ENCODE measurements around the gene COLEC12.

COLEC12 gene

DNA sequence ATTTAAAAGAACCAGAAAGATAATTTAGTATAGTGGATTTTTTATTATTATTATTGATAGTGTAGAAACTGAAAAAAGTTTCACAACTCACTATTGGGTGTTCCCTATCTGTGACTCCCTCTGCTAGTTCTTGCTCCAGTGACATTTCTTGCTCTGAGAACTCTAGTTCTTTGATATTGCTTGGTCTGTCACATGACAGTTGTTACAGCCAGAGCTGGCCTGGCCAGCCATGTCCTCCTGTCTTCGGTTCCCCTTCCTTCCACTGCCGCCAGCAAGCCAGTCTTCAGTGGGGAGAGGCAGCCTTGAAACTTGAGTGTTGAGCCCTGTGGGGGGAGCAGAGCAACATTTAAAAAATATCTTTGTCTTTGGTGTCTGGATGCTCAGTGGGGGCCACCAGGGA lies 225.0 kb downstream of the COLEC12 start:
- no peak overlapping the region for H3K4me3 ChIP-seq
- TF ChIP-seq, protein P1, sequence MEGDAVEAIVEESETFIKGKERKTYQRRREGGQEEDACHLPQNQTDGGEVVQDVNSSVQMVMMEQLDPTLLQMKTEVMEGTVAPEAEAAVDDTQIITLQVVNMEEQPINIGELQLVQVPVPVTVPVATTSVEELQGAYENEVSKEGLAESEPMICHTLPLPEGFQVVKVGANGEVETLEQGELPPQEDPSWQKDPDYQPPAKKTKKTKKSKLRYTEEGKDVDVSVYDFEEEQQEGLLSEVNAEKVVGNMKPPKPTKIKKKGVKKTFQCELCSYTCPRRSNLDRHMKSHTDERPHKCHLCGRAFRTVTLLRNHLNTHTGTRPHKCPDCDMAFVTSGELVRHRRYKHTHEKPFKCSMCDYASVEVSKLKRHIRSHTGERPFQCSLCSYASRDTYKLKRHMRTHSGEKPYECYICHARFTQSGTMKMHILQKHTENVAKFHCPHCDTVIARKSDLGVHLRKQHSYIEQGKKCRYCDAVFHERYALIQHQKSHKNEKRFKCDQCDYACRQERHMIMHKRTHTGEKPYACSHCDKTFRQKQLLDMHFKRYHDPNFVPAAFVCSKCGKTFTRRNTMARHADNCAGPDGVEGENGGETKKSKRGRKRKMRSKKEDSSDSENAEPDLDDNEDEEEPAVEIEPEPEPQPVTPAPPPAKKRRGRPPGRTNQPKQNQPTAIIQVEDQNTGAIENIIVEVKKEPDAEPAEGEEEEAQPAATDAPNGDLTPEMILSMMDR (IDR thresholded peaks at IDR 0.05) = no peak
- no peak overlapping the region for H3K27ac ChIP-seq
- no peak for DNase-seq (ENCODE audit: low spot score)

DNA sequence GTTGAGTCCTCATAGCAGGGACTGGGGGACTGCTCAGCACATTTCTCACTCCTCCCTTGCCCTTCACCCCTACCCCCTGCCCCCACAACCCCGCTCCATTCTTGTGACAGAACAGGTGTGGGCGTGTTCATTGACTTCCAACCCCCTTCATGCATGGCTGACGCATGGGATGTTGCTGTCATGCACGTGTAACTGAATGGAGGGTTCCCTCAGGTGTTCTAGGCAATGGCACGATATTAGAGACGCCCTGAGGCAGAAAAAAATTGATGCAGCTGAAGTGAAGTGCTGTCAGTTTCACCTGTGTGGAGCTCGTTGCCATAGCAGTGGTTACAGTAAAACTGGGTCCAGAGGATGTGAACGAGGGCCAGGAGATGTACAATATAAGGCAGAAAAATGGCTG lies 226.2 kb downstream of the COLEC12 start:
- DNase-seq (ENCODE audit: low spot score) = no peak
- TF ChIP-seq, protein P1 (IDR thresholded peaks at IDR 0.05) = no peak
- H3K4me3 ChIP-seq = no peak overlapping the region
- H3K27ac ChIP-seq = no peak overlapping the region

DNA sequence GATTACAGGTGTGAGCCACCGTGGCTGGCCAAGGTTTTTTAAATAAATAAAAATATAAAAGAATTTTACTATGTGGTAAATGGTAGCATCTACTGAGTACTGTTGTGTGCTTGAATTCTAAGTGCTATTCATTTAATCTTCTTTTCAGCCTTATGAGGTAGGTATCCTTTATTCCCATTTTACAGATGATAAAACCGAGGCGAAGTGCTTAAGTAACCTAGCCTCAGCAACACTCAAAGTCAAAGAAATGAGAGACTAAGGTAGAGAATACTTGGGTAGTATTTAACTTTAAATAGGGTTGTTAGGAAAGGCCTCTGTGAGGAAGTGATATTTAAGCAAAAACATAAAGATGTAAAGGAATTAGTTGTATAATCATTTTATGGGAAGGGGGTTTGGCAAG lies 227.0 kb downstream of the COLEC12 start:
- no peak overlapping the region for H3K4me3 ChIP-seq
- TF ChIP-seq, protein P1 (IDR thresholded peaks at IDR 0.05) = no peak
- DNase-seq (ENCODE audit: low spot score) = no peak
- H3K27ac ChIP-seq = no peak overlapping the region

DNA sequence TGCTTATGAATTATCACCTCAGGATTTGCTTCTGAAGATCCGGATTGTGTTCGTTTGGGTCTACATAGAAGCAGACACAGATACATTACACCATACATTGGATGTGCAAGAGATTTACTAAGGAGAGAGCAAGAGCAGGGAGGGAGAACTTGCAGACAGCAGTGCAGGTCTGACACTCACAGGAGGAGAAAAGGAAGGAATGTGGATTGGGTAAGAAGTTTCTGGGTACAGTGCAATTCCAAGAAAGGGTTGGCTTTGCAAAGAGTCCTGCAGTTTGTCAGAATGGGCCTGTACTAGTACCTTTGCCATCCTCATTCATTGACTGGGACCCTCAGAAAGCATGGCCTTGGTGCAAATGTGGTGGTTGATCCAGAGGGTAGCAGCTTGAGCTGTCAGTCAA lies 227.9 kb downstream of the COLEC12 start:
- TF ChIP-seq, protein P1 (IDR thresholded peaks at IDR 0.05) = no peak
- Histone ChIP-seq H3K27ac (no peak overlapping the region), H3K4me3 (no peak overlapping the region)
- DNase-seq (ENCODE audit: low spot score) = no peak

DNA sequence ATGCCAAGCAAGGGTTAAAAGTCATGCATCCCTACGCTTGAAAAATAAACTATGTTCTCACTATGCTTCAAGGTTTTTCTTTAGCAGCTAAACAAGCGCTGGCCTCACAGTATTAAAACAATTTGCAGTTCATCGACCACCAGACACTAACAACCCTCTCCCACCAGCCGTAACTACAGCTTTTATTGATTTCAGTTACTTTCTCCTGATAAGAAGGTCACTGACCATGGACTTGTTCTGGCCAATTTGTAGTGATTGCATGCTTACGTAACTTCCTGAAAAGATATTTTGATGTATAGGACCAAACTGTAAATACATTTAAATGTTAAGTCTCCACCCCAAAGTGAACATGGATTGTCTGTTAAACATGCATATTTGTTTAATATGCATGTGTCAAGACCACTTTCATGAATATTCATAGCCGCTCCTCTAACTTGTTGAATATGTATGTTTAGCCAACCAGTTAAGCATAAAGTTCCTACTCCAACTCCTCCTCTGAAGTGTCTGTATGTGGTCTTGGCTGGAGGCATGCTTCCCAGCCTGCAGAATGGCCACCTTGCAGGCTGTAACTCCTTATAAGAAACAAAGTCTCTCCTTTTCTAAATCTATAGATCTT lies 230.9 kb downstream of the COLEC12 start:
- no peak for DNase-seq (ENCODE audit: low spot score)
- Histone ChIP-seq H3K27ac (no peak overlapping the region), H3K4me3 (no peak overlapping the region)
- TF ChIP-seq, protein P1 (IDR thresholded peaks at IDR 0.05) = no peak

DNA sequence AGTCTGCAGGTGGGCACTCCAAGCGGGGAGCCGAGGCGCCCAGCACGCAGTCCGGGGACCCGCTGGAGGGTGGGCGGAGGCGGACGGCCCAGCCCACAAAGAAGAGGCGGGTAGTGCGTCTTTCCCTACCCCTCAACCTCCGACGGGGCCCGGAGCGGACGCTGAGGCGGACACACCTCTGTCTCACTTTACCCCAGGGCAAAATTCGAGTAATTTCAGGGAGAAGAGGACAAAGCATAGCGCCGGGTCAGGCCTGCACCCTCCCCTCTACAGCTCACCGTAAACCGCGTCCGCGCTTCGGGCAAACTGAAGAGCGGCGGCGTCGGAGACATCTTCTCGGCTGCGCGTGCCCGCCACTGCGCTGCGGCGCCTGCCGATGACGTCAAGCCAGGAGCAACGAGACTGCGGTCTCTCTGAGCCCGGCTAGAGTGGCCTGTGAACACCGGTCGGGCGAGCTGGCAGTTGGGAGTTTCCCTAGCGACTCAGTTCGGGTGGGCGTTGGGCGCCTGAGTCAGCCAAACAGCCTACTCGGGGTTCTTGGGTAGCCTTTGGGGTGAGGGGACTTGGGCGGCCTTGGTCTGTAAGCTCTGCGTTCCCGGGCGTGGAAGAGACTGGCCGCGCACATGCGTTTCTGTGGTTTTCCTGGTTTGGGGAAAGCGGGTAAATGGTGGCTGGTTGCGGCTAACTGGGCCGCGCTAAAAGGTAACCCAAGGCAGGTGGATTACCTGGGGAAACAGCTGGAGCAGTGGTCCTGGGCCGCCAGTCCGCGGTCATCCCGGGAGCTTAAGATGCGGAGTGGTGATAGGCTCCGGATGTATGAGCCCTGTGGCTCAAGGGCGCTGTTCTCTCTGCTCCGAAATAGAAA lies 232.6 kb downstream of the COLEC12 start, which contains the start of gene THOC1:
Gene THOC1, minus strand, starts transcription at position 360 of the 865 bp plus-strand sequence. Its CDS starts 28 bp downstream, at position 332.
- Histone ChIP-seq H3K27ac (peak within 1 kb of the TSS; percentile 79 to 83), H3K4me3 (peak within 1 kb of the TSS; percentile 90)
- TF ChIP-seq, protein P1 (IDR thresholded peaks at IDR 0.05) = no peak
- peak; percentile 92 for DNase-seq (ENCODE audit: low spot score)

DNA sequence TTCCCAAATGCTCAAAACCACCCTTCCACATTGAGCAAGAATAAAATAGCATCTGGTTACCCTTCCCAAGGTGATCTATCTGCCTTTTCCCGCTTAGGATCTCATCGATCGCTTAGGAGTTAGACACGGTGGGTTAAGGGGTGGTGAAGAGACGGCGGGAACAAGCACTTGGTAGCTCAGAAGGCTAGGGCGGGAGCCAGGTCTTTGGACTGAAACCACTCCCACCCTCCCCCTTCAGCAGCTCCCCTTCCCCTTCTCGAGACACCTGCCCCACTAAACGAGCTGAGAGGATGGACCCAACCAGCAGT lies 233.2 kb downstream of the COLEC12 start:
- TF ChIP-seq, protein P1 (IDR thresholded peaks at IDR 0.05) = no peak
- H3K4me3 ChIP-seq = peak overlapping the region; percentile 90
- peak overlapping the region; percentile 79 to 83 for H3K27ac ChIP-seq
- no peak for DNase-seq (ENCODE audit: low spot score)

All from coronary artery (tissue), 2 donors.